LNCAP (cell line): Measurements from ENCODE around the gene STON1.

Source experiments
- TF ChIP-seq, protein P1 (sequence below): fragments of 450-650 bp; IDR thresholded peaks from 2 replicates; pipeline ENCODE4 v1.5.1; 2017; ENCODE audit warnings: mild to moderate bottlenecking

STON1 gene

GRCh38 chr2:48583961-48584360, 54.0 kb downstream of the STON1 start:
- TF ChIP-seq, protein P1, sequence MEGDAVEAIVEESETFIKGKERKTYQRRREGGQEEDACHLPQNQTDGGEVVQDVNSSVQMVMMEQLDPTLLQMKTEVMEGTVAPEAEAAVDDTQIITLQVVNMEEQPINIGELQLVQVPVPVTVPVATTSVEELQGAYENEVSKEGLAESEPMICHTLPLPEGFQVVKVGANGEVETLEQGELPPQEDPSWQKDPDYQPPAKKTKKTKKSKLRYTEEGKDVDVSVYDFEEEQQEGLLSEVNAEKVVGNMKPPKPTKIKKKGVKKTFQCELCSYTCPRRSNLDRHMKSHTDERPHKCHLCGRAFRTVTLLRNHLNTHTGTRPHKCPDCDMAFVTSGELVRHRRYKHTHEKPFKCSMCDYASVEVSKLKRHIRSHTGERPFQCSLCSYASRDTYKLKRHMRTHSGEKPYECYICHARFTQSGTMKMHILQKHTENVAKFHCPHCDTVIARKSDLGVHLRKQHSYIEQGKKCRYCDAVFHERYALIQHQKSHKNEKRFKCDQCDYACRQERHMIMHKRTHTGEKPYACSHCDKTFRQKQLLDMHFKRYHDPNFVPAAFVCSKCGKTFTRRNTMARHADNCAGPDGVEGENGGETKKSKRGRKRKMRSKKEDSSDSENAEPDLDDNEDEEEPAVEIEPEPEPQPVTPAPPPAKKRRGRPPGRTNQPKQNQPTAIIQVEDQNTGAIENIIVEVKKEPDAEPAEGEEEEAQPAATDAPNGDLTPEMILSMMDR, result no peak

GRCh38 chr2:48584551-48584950, 54.6 kb downstream of the STON1 start:
- TF ChIP-seq, protein P1, result no peak

- TF ChIP-seq, protein P1, result no peak
These were observed 56.5 kb downstream of the STON1 start for GRCh38 chr2:48586433-48586832.

DNA sequence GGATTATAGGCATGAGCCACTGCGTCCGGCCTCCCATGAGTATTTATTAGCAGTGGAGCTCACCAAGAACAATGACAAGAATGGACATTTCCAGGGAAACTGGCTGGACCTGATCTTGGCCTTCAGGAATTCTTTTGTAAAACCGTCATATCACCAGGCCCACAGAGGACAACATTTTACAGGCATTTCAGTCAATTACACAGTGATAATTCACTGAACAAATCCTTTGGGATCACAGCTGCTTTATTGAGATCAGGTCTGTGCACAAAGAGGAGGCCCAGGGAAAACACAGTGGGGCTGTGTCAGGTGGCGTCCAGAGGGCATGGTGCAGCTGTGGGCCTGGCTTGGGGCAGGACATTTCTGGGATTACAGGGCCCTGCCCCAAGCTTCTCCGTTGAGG, 57.6 kb downstream of the STON1 start:
- TF ChIP-seq, protein P1, result no peak

DNA sequence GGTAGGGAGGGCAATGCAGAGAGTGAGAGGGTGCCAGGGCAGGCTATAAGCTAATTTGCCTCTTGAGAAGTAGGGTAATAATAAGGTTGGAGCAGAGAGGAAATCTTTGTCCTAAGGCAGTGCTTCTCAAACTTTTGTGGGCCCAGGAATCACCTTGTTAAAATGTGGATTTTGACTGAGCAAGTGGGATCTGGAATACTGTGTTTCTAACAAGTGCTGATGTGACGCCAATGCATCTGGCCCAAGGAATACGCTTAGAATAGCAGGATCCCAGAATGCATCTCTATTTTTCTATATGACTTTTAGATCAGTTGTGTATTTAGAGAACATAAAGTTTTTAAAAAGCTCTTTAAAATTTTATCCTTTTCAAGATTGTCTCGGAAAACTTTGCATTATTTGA, 58.0 kb downstream of the STON1 start:
- TF ChIP-seq, protein P1, result no peak

DNA sequence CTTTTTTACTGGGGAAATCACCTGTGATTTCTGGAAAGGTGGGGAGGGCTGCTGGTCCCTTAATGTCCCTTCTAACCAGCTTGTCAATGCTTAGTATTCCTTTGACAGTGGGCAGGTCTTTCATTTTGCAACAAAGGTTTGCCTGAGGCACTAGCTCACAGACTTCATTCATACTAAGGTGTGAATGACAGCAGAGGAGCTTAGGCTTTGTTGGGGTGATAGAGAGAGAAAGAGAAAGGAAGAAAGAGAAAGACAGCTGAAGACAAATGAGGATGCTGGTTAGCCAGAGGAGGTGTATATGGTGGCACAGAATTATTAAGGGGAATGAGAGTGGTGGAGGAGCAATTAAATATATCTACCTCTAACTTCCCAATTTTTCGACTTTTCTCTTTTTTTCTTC, 58.8 kb downstream of the STON1 start:
- TF ChIP-seq, protein P1, result no peak

DNA sequence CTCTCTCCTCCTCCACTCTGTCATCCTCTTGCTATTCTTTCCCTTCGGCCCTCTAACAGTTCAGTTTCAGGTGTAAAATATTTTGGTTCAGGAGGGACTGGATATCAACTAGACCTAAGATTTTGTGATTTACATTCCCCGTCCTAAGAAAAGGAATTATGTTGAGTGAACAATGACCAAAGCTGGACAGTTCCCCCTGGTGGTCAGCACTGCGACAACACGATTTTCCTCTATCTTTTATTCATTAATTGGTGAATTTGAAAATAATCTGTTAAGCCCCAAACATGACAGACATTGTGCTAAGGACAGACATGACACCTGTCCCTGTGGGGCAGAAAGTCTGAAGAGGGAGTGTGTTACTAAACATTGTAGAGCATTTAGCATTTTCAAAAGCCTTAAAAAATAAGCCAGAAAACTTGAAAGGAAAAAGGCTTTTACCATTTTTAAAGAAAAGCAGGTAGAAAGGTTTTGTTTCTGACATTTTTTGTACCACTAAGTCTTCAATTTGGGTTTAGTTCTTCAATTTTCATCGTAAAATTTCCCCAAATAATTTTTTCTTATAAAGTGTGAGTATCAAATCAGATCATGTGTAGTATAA, 59.3 kb downstream of the STON1 start:
- TF ChIP-seq, protein P1, result peak; percentile 56; the same call in 1 of the 2 replicates

DNA sequence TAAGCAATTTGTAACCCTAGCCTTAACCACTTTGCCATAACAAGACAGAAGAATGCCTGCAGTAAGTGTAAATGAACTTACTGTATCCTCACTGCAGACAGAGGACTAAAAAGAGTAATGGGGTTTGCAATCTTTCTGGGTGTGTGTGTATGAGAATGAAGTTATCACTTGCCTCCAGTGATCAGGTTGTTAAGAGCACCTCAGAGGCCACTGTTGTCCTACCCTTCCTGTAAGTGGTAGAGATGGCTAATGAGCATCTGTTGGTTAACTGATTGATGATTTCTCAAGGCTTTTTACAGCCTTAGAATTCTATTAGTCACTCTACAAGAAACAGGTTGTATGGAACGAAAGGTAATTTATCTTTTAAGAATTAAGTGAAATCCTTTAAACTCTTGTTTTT, 60.1 kb downstream of the STON1 start:
- TF ChIP-seq, protein P1, result no peak
